Uterus (tissue), 4 donors: ENCODE results near the gene KIF26A. TPM values are rescaled to one million over a fixed set of nuclear protein-coding genes. Genes with fewer than 3 reads are reported as not detected.

Experiments used
- DNase-seq, 2 donors: peaks; one replicate each; pipeline ENCODE4 v3.0.0-alpha.2; 2019 to 2020
- H3K27ac ChIP-seq, 2 donors: fragments of 200-600 bp; sonication (generic); 1 replicate in 1 of 2; 2 replicates in 1 of 2; pipeline ENCODE4 v1.5.1; 2016 to 2018
- H3K27me3 ChIP-seq, 2 donors: fragments of 200-600 bp; sonication (generic); one replicate each; pipeline ENCODE4 v1.5.1; 2018 to 2019; ENCODE audit warnings: control low read depth in 1 of 2
- H3K36me3 ChIP-seq, 2 donors: fragments of 200-600 bp; sonication (generic); one replicate each; pipeline ENCODE4 v1.5.1; 2019; ENCODE audit warnings: control low read depth in 1 of 2
- H3K4me1 ChIP-seq, 2 donors: fragments of 200-600 bp; sonication (generic); one replicate each; pipeline ENCODE4 v1.5.1; 2018 to 2019; ENCODE audit warnings: control low read depth in 1 of 2
- H3K4me3 ChIP-seq, 2 donors: fragments of 200-600 bp; sonication (generic); 1 replicate in 1 of 2; 2 replicates in 1 of 2; pipeline ENCODE4 v1.5.1; 2018 to 2019; ENCODE audit warnings: mild to moderate bottlenecking in 1 of 2
- H3K9me3 ChIP-seq, 2 donors: fragments of 200-600 bp; sonication (generic); one replicate each; pipeline ENCODE4 v1.5.1; 2019; ENCODE audit warnings: control low read depth in 1 of 2
- CTCF ChIP-seq, 4 experiments: fragments of 200-600 bp in 2 of 4; fragments of 450-650 bp in 2 of 4; sonication (generic) in 2 of 4; IDR thresholded peaks; one replicate each; pipeline ENCODE4 v1.5.1; 2016 to 2019; ENCODE audit warnings: antibody characterized with exemption in 4 of 4, mild to moderate bottlenecking in 2 of 4, moderate library complexity in 1 of 4
- POLR2A ChIP-seq, 2 donors: fragments of 450-650 bp; IDR thresholded peaks; one replicate each; pipeline ENCODE4 v1.6.1; 2016; ENCODE audit warnings: antibody characterized with exemption in 2 of 2, mild to moderate bottlenecking in 1 of 2, moderate library complexity in 1 of 2
- intact Hi-C: fragments of 100-400 bp; cut with DNase I; formaldehyde crosslinking; loops from one replicate; pipeline ENCODE4 v1.15.1; 2023; ENCODE audit warnings: low total_unique reads
- total RNA-seq, 4 donors: library from RNA; depleted of rRNA in 3 of 4; stranded (reverse); fragments of >200 nt in 3 of 4; gene quantifications; one replicate each; pipeline versions ENCODE4 v1.1.0 to v1.2.4, GENCODE V29; 2014 to 2023
- donor health status: DM: yes; HTN: yes; CAD: no.

The KIF26A gene
- total RNA-seq, 4 donors from 2014 or later, result 4.1 to 10.5 (median 7.5) TPM

DNA sequence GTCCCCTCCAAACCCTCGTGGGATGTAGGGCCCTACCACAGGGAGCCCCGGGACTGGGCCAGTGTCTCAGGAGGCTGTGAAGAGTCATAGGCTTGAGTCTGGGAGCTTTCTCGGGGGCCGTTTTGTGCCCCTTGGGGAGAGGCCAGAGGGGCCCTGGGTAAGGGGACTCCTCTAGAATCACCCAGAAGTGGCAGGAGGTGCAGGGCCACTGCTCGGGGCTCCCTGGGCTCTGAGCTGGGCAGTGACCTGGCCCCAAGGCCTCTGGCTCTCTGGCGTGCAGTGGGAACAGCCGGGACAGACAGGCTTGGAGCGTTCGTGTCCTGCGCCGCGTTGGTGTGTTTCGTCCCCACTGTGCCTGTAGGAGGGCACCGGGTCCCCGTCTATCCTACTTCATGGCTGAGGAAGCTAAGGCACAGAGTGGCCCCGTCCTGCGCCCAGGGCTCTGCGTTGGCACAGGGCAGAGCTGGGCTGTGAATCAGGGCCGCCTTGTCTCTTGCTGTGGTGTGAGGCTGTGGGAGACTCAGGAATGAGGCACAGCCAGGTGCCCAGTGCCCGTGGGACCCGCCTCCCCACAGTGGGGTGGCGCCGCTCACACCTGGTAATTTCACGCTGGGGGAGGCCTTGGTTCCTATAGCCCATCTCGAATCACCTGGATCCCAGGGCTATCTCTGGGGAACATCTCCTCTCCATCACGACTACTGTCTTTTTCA is 23.8 kb upstream of the KIF26A start:
- Histone ChIP-seq H3K27ac (no peak overlapping the region), H3K4me1 (peaks cover 0 to 15% of the 10 kb centered on the region in 2 donors), H3K27me3 (peaks cover 0 to 3% of the 10 kb centered on the region in 2 donors), H3K4me3 (no peak overlapping the region), H3K36me3 (no peaks in the 10 kb centered on the region), H3K9me3 (no peaks in the 10 kb centered on the region)
- no peak for TF ChIP-seq CTCF (IDR thresholded peaks at IDR 0.05)
- TF ChIP-seq POLR2A (IDR thresholded peaks at IDR 0.05), result no peak
- no peak for DNase-seq
- intact Hi-C loops, result no loop called here

DNA sequence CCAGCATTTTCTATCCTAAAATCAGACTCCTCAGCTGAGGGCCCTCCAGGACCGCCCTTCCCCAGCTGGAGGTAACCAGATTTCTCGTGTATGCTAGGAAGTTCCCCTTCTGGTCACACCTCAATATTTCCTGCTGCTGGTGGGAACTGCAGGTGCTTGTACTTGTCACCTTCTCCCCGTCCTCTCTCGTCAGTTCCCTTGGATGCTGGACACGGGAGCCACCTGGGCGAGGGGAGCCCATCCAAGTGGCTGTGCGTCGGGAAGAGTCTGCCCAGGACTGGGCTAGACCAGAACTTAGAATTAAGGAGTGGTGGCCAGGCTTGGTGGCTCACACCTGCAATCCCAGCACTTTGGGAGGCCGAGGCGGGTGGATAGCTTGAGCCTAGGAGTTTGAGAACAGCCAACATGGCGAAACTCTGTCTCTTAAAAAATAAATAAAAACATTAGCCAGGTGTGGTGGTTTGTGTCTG is 23.2 kb upstream of the KIF26A start:
- no peaks in the 10 kb centered on the region for H3K36me3 ChIP-seq
- H3K27ac ChIP-seq, result no peak overlapping the region
- peaks cover 0 to 15% of the 10 kb centered on the region in 2 donors for H3K4me1 ChIP-seq
- TF ChIP-seq CTCF (IDR thresholded peaks at IDR 0.05) (no peak), POLR2A (IDR thresholded peaks at IDR 0.05) (no peak)
- intact Hi-C loops, result no loop called here
- peak in 1 of 2 donors; percentile 1 for DNase-seq
- H3K9me3 ChIP-seq, result no peaks in the 10 kb centered on the region
- H3K4me3 ChIP-seq, result no peak overlapping the region
- H3K27me3 ChIP-seq, result peaks cover 0 to 3% of the 10 kb centered on the region in 2 donors

DNA sequence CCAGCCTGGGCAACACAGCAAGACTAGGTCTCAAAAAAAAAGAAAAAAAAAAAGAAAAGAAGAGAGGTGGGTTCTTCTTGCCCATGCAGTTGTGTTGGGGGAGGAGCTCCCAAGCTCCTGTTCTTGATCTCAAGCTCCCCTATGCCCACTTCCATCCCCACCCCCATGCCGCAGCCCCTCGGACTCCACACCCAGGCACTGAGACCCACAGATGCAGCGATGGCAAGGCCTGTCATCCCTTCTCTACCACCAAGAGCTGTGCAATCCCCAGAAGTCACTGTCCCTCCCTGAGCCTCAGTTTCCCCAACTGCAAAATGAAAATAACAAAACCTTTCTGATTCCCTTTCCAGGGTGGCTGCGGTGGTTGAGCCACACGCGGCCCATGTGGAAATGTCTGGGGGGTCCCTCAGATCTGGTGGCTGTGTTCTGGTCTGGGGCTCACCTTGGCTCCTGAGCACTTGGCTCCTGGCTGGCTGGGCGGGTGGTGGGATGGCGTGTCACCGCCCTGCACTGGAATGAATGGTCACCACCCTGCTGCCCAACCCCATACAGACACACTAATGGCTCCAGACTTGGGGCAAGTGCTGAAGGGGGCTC is 22.6 kb upstream of the KIF26A start:
- Histone ChIP-seq H3K9me3 (no peaks in the 10 kb centered on the region), H3K4me1 (peaks cover 0 to 15% of the 10 kb centered on the region in 2 donors), H3K36me3 (no peaks in the 10 kb centered on the region), H3K4me3 (no peak overlapping the region), H3K27ac (no peak overlapping the region), H3K27me3 (peaks cover 0 to 3% of the 10 kb centered on the region in 2 donors)
- peak in 1 of 2 donors; percentile 3 for DNase-seq
- intact Hi-C loops, result no loop called here
- TF ChIP-seq POLR2A (IDR thresholded peaks at IDR 0.05), result no peak
- TF ChIP-seq CTCF (IDR thresholded peaks at IDR 0.05), result no peak

DNA sequence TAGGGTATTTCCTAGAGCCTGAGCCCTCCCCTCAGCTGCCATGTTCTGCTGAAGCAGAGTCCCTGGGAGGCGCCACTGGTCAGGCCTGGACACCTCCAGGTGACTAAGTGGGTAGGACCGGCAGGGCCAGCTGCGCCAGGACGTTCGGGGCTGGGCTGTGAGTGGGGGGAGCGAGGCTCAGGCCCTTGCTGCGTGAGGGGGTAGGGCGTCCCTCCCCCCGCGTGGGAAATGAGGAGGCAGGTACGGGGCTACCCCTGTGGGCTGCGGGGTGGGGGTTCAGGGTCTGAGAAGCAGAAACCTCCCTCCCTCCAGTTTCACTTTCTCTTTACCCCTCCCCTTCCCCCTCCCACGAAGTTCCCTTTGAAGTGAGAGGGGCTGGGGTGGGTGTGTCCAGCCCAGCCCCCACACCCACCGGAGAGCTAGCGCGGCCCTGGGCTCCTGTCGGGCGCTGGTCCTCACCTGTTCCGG is 22.1 kb upstream of the KIF26A start:
- intact Hi-C loops, result no loop called here
- H3K9me3 ChIP-seq, result no peaks in the 10 kb centered on the region
- H3K4me3 ChIP-seq, result peak overlapping the region in 1 of 2 donors; percentile 42
- TF ChIP-seq CTCF (IDR thresholded peaks at IDR 0.05) (no peak), POLR2A (IDR thresholded peaks at IDR 0.05) (no peak)
- H3K27me3 ChIP-seq, result peaks cover 0 to 3% of the 10 kb centered on the region in 2 donors
- peak in 1 of 2 donors; percentile 12 for DNase-seq
- H3K4me1 ChIP-seq, result peaks cover 0 to 15% of the 10 kb centered on the region in 2 donors
- H3K36me3 ChIP-seq, result no peaks in the 10 kb centered on the region
- H3K27ac ChIP-seq, result no peak overlapping the region

- H3K27ac ChIP-seq, result no peak overlapping the region
- intact Hi-C loops, result no loop called here
- H3K36me3 ChIP-seq, result no peaks in the 10 kb centered on the region
- TF ChIP-seq CTCF (IDR thresholded peaks at IDR 0.05) (no peak), POLR2A (IDR thresholded peaks at IDR 0.05) (peak in 1 of 2 donors; percentile 33)
- peak in 1 of 2 donors; percentile 1 for DNase-seq
- peak overlapping the region in 1 of 2 donors; percentile 42 for H3K4me3 ChIP-seq
- H3K9me3 ChIP-seq, result no peaks in the 10 kb centered on the region
- peaks cover 0 to 3% of the 10 kb centered on the region in 2 donors for H3K27me3 ChIP-seq
- peaks cover 0 to 15% of the 10 kb centered on the region in 2 donors for H3K4me1 ChIP-seq
Measured at GRCh38 chr14:104116756-104117340, 21.5 kb upstream of the KIF26A start.
